ENCODE results near the gene SREK1IP1.

SREK1IP1 gene

DNA sequence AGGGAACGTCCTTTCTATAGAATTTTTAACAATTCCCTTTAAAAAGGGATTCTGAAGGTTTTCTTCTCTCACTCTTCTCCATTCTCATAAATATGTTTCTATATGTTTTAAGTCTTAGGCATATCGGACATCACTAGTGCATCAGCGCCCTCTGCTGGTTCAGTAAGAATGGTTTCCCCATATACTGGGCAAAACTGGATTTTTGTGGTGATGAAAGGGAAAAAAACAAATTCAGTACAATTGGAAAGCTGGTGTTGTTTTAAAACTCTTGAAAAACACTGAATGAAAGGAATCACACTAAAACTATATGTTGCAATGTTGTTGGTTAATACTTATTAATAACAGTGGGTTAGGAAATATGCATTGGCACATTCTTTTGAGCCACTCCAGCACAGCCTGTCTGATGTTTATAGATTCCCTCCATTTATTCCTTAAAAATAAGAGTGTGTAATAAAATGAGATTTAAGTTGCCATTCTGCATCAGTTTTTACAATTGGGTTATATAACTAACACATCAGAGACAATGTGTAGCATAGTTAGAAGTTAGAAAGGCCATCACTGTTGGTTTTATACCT is 16.0 kb upstream of the SREK1IP1 start:
- TF ChIP-seq, protein P1, sequence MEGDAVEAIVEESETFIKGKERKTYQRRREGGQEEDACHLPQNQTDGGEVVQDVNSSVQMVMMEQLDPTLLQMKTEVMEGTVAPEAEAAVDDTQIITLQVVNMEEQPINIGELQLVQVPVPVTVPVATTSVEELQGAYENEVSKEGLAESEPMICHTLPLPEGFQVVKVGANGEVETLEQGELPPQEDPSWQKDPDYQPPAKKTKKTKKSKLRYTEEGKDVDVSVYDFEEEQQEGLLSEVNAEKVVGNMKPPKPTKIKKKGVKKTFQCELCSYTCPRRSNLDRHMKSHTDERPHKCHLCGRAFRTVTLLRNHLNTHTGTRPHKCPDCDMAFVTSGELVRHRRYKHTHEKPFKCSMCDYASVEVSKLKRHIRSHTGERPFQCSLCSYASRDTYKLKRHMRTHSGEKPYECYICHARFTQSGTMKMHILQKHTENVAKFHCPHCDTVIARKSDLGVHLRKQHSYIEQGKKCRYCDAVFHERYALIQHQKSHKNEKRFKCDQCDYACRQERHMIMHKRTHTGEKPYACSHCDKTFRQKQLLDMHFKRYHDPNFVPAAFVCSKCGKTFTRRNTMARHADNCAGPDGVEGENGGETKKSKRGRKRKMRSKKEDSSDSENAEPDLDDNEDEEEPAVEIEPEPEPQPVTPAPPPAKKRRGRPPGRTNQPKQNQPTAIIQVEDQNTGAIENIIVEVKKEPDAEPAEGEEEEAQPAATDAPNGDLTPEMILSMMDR (conservative IDR thresholded peaks at IDR 0.05): peak; percentile 90
- no peak for TF ChIP-seq ZFX (IDR thresholded peaks at IDR 0.05)
- H3K27ac ChIP-seq: no peak overlapping the region

DNA sequence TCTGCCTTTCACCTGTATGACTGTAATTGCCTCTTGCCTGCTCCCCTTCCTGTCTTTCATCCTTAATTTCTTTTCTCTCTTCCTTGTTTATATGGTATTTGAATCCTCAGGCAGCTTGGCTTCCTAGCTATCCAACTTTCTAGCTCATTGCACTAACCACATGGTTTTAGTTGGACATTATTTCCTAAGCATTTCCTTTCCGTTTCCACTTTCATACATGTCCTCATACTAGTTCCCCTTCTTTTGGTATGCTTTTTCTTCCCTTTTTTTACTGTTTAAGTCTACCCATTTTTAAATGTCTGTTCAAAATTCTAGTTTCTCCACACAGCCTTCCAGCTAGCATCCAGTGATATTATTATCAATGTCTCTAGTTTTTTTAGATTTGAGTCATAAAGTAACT is 6.8 kb upstream of the SREK1IP1 start:
- H3K27ac ChIP-seq: no peak overlapping the region
- TF ChIP-seq ZFX (IDR thresholded peaks at IDR 0.05): no peak
- TF ChIP-seq, protein P1 (conservative IDR thresholded peaks at IDR 0.05): no peak

DNA sequence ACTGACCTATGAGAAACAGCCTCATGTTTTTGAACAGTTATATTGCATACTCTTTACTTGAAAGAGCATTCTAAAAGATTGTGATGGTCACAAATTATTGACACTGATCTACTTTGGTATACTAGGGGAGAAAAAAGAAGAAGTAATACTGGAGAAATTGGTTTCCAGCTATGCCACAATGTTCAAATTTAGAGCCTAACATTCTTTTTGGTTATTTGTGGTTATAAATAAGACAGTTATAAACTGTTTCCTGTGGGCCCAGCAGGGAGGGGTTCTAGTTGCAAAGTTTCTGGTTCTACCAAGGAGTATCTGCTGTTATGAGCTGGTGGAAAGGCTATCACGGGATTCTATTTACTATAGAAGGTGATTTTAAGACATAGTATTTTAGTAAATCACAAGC is 5.0 kb upstream of the SREK1IP1 start:
- no peak overlapping the region for H3K27ac ChIP-seq
- TF ChIP-seq, protein P1 (conservative IDR thresholded peaks at IDR 0.05): no peak
- TF ChIP-seq ZFX (IDR thresholded peaks at IDR 0.05): no peak

DNA sequence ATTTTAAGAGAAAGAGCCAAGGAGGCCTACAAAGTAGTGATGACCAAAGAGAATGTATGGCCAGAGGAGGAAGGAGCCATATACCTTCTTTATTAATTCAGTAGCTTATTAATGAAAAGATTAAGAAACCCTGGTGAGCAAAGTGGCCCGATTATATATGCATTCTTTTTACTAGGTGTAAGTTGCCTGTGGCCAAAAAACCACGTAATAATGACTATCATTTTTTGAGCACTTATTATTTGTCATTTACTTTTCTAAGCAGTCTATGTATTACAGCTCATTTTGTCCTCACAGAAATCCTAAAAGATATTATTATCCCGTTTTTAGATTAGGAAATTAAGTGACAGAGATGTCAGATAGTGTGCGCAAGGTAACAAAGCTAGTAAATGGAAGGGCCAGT is 3.2 kb upstream of the SREK1IP1 start:
- TF ChIP-seq ZFX (IDR thresholded peaks at IDR 0.05): no peak
- TF ChIP-seq, protein P1 (conservative IDR thresholded peaks at IDR 0.05): no peak
- H3K27ac ChIP-seq: no peak overlapping the region

DNA sequence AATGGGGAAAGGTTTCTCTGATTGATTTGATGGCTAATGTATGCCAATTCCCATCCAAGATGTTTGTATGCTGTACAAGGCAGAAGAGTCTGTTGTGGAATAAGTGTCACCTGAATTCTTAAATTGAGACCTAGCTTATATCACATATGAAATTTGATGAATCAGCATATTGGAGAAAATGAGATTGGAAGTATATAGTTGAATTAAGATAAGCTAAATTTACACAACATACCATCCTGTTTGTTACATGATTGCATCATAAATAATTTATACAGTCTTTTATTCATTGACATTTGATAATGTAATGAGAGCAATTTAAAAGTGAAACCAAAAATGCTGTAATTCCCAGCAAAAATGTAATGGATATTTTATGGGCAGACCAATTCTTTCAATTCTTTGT is 1.4 kb upstream of the SREK1IP1 start:
- TF ChIP-seq ZFX (IDR thresholded peaks at IDR 0.05): no peak
- TF ChIP-seq, protein P1 (conservative IDR thresholded peaks at IDR 0.05): no peak
- no peak overlapping the region for H3K27ac ChIP-seq

DNA sequence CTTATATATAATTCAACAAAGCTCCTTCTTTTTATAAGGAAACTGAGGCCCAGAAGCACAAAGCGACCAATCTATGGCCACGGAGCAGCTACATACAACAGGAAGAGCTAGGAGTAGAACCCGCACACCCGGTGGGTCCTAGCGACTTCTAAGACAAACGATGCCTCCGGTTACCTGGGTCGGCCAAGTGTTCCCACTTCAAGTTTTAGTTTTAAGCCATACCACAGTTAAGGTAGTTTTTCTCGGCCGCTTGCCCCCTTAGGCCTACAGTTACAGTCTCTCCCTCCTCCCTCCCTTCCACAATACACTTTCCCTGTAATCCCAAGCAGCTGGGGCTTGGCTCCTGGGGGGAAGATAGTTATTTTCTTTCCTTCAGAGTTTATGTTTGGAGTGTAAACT is 533 bp downstream of the SREK1IP1 start:
- peak overlapping the region; percentile 80 for H3K27ac ChIP-seq

DNA sequence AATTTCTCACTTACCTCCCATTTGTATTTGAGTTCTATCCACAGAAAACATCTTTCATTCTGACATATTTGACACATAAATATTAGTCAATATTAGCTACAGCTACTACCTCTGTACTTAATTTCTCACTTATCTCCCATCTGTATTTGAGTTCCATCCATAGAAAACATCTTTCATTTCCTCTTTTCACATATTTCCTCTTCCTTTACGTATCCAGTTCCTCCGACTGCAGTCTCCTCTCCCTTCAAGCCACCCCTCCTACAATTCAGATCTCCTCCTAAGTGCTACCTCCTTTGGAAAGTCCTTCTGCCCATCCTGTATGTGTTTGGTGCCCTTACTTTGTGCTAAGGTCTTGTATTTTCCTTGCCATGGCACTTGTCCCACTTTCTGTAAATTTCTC is 1.6 kb downstream of the SREK1IP1 start:
- no peak overlapping the region for H3K27ac ChIP-seq
- TF ChIP-seq, protein P1 (conservative IDR thresholded peaks at IDR 0.05): no peak
- TF ChIP-seq ZFX (IDR thresholded peaks at IDR 0.05): no peak

More for the DNA sequence above, 533 bp downstream of the SREK1IP1 start:
- TF ChIP-seq ZFX (IDR thresholded peaks at IDR 0.05): no peak
- TF ChIP-seq, protein P1 (conservative IDR thresholded peaks at IDR 0.05): no peak
